GM12878 (cell line): ENCODE data around the gene THSD8. TPM values are rescaled to one million over a fixed set of nuclear protein-coding genes. Genes with fewer than 3 reads are reported as not detected.

Source experiments
- ATAC-seq: fragments of 200-7000 bp; cut with Tn5 transposase; 3 replicates; pipeline ENCODE4 v1.9.1; 2020; ENCODE audit warnings: mild to moderate bottlenecking, moderate library complexity
- BruUV-seq: library from RNA; stranded (reverse); fragments of 400-500 nt; replicated peaks from 2 replicates; lab custom pipeline; 2021; lab: Mats Ljungman, UMichigan
- CTCF ChIA-PET: fragments of 300-600 bp; sonication (Branson Sonifier 250); formaldehyde crosslinking; extraction: SDS; loops from one replicate; lab custom pipeline; 2021; ENCODE audit warnings: inconsistent platforms; lab: Yijun Ruan, JAX
- POLR2A ChIA-PET: fragments of 350-600 bp; formaldehyde crosslinking; extraction: SDS; loops from one replicate; lab custom pipeline; 2021; ENCODE audit warnings: inconsistent platforms; lab: Charles Lee
- RAD21 ChIA-PET: fragments of 300-600 bp; sonication (Branson Sonifier 250); formaldehyde crosslinking; loops from one replicate; lab custom pipeline; 2023; ENCODE audit warnings: antibody characterized with exemption; ENCODE audit not compliant: unreplicated experiment; lab: Charles Lee
- SMC1A ChIA-PET: fragments of 300-600 bp; sonication (Branson Sonifier 250); formaldehyde crosslinking; loops from one replicate; lab custom pipeline; 2023; ENCODE audit not compliant: unreplicated experiment, uncharacterized antibody; lab: Charles Lee
- DNase-seq: peaks from one replicate; pipeline ENCODE4 v3.0.0-alpha.2; 2011; ENCODE audit warnings: low read depth, low spot score
- FAIRE-seq: peaks from 3 replicates; lab custom pipeline; 2011; peaks lifted over from hg19 to GRCh38; lab: Jason Lieb, UNC
- H2AFZ ChIP-seq: 2 replicates; pipeline ENCODE4 v1.6.0; 2011; ENCODE audit warnings: low read depth, low read length, control low read depth; ENCODE audit not compliant: control insufficient read depth
- H3K27ac ChIP-seq: 2 replicates; pipeline ENCODE4 v1.5.1; 2011; ENCODE audit warnings: control low read depth; ENCODE audit not compliant: control insufficient read depth, insufficient read depth
- H3K27me3 ChIP-seq, 2 experiments: replicated peaks in 1 of 2; 2 replicates each; pipeline versions ENCODE4 v1.6.0 to v1.6.1; 2011; ENCODE audit warnings: low read length in 1 of 2; ENCODE audit not compliant: control insufficient read depth in 2 of 2, insufficient read depth in 2 of 2
- H3K36me3 ChIP-seq, 2 experiments: 2 replicates each; pipeline ENCODE4 v1.5.1; 2011; ENCODE audit warnings: low read length in 1 of 2; ENCODE audit not compliant: control insufficient read depth in 2 of 2, insufficient read depth in 2 of 2
- H3K4me1 ChIP-seq: 2 replicates; pipeline ENCODE4 v1.6.1; 2011; ENCODE audit warnings: mild to moderate bottlenecking, low read length, moderate library complexity, mixed read lengths; ENCODE audit not compliant: control insufficient read depth, insufficient read depth
- H3K4me2 ChIP-seq: 2 replicates; pipeline ENCODE4 v1.6.0; 2011; ENCODE audit warnings: control low read depth; ENCODE audit not compliant: control insufficient read depth, insufficient read depth
- H3K4me3 ChIP-seq: fragments of 200-600 bp; sonication (generic); 2 replicates; pipeline ENCODE4 v1.5.1; 2016
- H3K79me2 ChIP-seq: 2 replicates; pipeline ENCODE4 v1.6.0; 2011; ENCODE audit warnings: low read length; ENCODE audit not compliant: control insufficient read depth, insufficient read depth
- H3K9ac ChIP-seq: 2 replicates; pipeline ENCODE4 v1.8.0; 2011; ENCODE audit warnings: low read length, control low read depth, mixed read lengths; ENCODE audit not compliant: control insufficient read depth, insufficient read depth
- H3K9me3 ChIP-seq: replicated peaks from 3 replicates; pipeline ENCODE4 v1.5.1; 2011; ENCODE audit warnings: mild to moderate bottlenecking, low read length; ENCODE audit not compliant: control insufficient read depth, insufficient read depth
- H4K20me1 ChIP-seq: 2 replicates; pipeline ENCODE4 v1.6.0; 2011; ENCODE audit not compliant: control insufficient read depth, insufficient read depth
- BMI1 ChIP-seq: fragments of 450-650 bp; IDR thresholded peaks from 2 replicates; pipeline ENCODE4 v1.6.1; 2016; ENCODE audit warnings: mild to moderate bottlenecking, moderate library complexity, borderline replicate concordance
- CBX3 ChIP-seq: fragments of 200-600 bp; sonication (generic); IDR thresholded peaks from 2 replicates; pipeline ENCODE4 v1.6.1; 2016; ENCODE audit warnings: low read depth, borderline replicate concordance
- CEBPB ChIP-seq, 2 experiments: fragments of 150-350 bp in 1 of 2; IDR thresholded peaks; 2 replicates each; pipeline ENCODE4 v1.6.1; 2012 to 2014; ENCODE audit warnings: low read depth in 2 of 2, low read length in 2 of 2, borderline replicate concordance in 1 of 2, inconsistent platforms in 1 of 2
- FOS ChIP-seq: IDR thresholded peaks from 3 replicates; pipeline ENCODE4 v1.6.1; 2011; ENCODE audit warnings: borderline replicate concordance; ENCODE audit not compliant: insufficient read length; ENCODE audit errors: extremely low read depth
- KAT2A ChIP-seq: conservative IDR thresholded peaks from 2 replicates; pipeline ENCODE4 v1.6.1; 2011; ENCODE audit warnings: low read depth, low read length; ENCODE audit not compliant: control insufficient read depth
- LARP7 ChIP-seq: fragments of 450-650 bp; IDR thresholded peaks from 2 replicates; pipeline ENCODE4 v1.6.1; 2017; ENCODE audit warnings: mild to moderate bottlenecking
- SKIL ChIP-seq: fragments of 450-650 bp; IDR thresholded peaks from 2 replicates; pipeline ENCODE4 v1.6.1; 2017; ENCODE audit warnings: mild to moderate bottlenecking, low read depth, inconsistent platforms; ENCODE audit not compliant: poor library complexity, severe bottlenecking
- SPI1 ChIP-seq: IDR thresholded peaks from 2 replicates; pipeline ENCODE4 v1.6.1; 2011; ENCODE audit warnings: low read depth, mild to moderate bottlenecking, low read length, moderate library complexity, borderline replicate concordance; ENCODE audit not compliant: insufficient read depth
- STAT3 ChIP-seq: IDR thresholded peaks from 2 replicates; pipeline ENCODE4 v1.6.1; 2011; ENCODE audit warnings: low read depth, low read length, improper control_type of control experiment
- TBL1XR1 ChIP-seq: IDR thresholded peaks from 2 replicates; pipeline ENCODE4 v1.6.1; 2012; ENCODE audit warnings: low read depth, low read length, improper control_type of control experiment
- YY1 ChIP-seq: IDR thresholded peaks from 2 replicates; pipeline ENCODE4 v1.6.1; 2011; ENCODE audit warnings: low read depth, mild to moderate bottlenecking, low read length
- ZBTB33 ChIP-seq: fragments of 450-650 bp; IDR thresholded peaks from 2 replicates; pipeline ENCODE4 v1.6.1; 2017; ENCODE audit warnings: mild to moderate bottlenecking
- ZNF384 ChIP-seq: IDR thresholded peaks from 2 replicates; pipeline ENCODE4 v1.6.1; 2012; ENCODE audit warnings: low read depth, mild to moderate bottlenecking, low read length, improper control_type of control experiment, borderline replicate concordance
- WGBS: methylation state at CpG from one replicate; pipeline ENCODE4 v1.1.6; 2016; ENCODE audit warnings: low lambda C conversion rate; ENCODE audit not compliant: insufficient replicate concordance, insufficient coverage; ENCODE audit errors: missing lambda C conversion rate; 5-methylcytosine and 5-hydroxymethylcytosine counted together
- in situ Hi-C: fragments of 300-500 bp; cut with MboI; formaldehyde crosslinking; loops from 9 replicates; pipeline ENCODE4 v1.14.3; 2018; ENCODE audit warnings: mixed read lengths
- intact Hi-C: fragments of 100-400 bp; cut with micrococcal nuclease; formaldehyde crosslinking; loops from one replicate; pipeline ENCODE4 v1.14.2; 2022; ENCODE audit not compliant: unreplicated experiment
- polyA plus RNA-seq, 11 experiments: library from polyadenylated mRNA; depleted of rRNA in 4 of 11; unstranded in 6 of 11; stranded (reverse) in 5 of 11; fragments of >200 nt; fragmentation: Nextera tagmentation in 4 of 11; fragmentation: Illumina TruSeq in 1 of 11; extraction: Ambion mirVana in 4 of 11; extraction: Trizol in 1 of 11; gene quantifications; 1 replicate in 1 of 11; 2 replicates in 10 of 11; pipeline versions ENCODE4 v1.2.1 to v1.2.3, GENCODE V29; 2011 to 2016; ENCODE audit warnings: inconsistent platforms in 2 of 11, missing spikeins in 2 of 11, low read depth in 1 of 11
- total RNA-seq, 4 experiments: library from RNA; depleted of rRNA in 3 of 4; stranded (reverse); fragments of >200 nt in 3 of 4; fragmentation: Illumina TruSeq in 1 of 4; extraction: Trizol in 1 of 4; gene quantifications; 2 replicates each; pipeline versions ENCODE4 v1.2.1 to v1.2.3, GENCODE V29; 2013 to 2021
- TF ChIP-seq, protein P1 (sequence below): fragments of 450-650 bp; IDR thresholded peaks from 2 replicates; pipeline ENCODE4 v1.6.1; 2017; ENCODE audit warnings: mild to moderate bottlenecking, moderate library complexity

Gene THSD8
- total and polyA plus RNA-seq, 10 of the 15 experiments (the other 5 are each of a cell fraction or from before 2014, with no cell fraction given), result 0.24 to 32.3 (median 21.3) TPM; not detected in 2

DNA sequence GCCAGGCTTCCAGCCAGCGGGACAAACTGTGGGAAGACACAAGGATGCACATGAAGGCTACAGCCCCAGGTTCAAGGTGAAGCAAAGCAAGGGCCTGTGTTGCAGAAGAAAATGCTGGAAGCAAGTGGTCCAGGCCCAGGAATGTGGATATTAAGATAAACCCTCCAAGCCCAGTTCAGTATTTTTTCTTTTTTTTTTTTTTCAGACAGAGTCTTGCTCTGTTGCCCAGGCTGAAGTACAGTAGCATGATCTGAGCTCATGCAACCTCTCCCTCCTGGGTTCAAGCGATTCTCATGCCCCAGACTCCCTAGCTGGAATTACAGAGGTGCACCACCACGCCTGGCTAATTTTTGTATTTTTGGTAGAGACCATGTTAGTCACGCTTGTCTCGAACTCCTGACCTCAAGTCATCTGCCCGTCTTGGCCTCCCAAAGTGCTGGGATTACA is 4.7 kb upstream of the THSD8 start:
- Histone ChIP-seq H3K9ac (no peak overlapping the region), H3K4me1 (peaks cover 23% of the 10 kb centered on the region), H3K9me3 (no peaks in the 10 kb centered on the region; the same call in 2 of the 3 replicates), H3K36me3 (peaks cover 0 to 1% of the 10 kb centered on the region in 2 experiments; a peak in 2 of 4 replicates), H4K20me1 (no peaks in the 10 kb centered on the region), H3K27me3 (no peaks in the 10 kb centered on the region), H2AFZ (no peak overlapping the region), H3K27ac (no peak overlapping the region)
- ATAC-seq, result no peak
- 59% methylated on average over 6 of the region's 6 CpGs for WGBS
- intact Hi-C loops (no loop called here), in situ Hi-C loops (loop anchor here (5.0 kb wide), 1 partner anchor 35 kb away; no protein-coding TSS in a partner anchor)
- no peak for DNase-seq
- BruUV-seq, result no TSS peak
- POLR2A ChIA-PET, result interaction anchor here (1.2 to 8.2 kb wide), 2 partner anchors 18 to 63 kb away, joined by 10 to 303 read pairs; partner anchors contain the start of genes HOOK2 and TRIR
- CTCF ChIA-PET, result interaction anchor here (1.0 to 12.9 kb wide), 12 partner anchors 10 to 809 kb away, joined by 3 to 537 read pairs (median 6); partner anchors contain the start of genes DNASE2, GET3 and HOOK2
- FAIRE-seq, result no peak
- TF ChIP-seq SKIL, result no peak
- TF ChIP-seq STAT3, result no peak
- no peak for TF ChIP-seq CEBPB (IDR thresholded peaks at IDR 0.05; ENCODE audit: borderline replicate concordance in 1 of 2, low read depth in 2 of 2, low read length in 2 of 2)
- no peak for TF ChIP-seq TBL1XR1
- TF ChIP-seq, protein P1, sequence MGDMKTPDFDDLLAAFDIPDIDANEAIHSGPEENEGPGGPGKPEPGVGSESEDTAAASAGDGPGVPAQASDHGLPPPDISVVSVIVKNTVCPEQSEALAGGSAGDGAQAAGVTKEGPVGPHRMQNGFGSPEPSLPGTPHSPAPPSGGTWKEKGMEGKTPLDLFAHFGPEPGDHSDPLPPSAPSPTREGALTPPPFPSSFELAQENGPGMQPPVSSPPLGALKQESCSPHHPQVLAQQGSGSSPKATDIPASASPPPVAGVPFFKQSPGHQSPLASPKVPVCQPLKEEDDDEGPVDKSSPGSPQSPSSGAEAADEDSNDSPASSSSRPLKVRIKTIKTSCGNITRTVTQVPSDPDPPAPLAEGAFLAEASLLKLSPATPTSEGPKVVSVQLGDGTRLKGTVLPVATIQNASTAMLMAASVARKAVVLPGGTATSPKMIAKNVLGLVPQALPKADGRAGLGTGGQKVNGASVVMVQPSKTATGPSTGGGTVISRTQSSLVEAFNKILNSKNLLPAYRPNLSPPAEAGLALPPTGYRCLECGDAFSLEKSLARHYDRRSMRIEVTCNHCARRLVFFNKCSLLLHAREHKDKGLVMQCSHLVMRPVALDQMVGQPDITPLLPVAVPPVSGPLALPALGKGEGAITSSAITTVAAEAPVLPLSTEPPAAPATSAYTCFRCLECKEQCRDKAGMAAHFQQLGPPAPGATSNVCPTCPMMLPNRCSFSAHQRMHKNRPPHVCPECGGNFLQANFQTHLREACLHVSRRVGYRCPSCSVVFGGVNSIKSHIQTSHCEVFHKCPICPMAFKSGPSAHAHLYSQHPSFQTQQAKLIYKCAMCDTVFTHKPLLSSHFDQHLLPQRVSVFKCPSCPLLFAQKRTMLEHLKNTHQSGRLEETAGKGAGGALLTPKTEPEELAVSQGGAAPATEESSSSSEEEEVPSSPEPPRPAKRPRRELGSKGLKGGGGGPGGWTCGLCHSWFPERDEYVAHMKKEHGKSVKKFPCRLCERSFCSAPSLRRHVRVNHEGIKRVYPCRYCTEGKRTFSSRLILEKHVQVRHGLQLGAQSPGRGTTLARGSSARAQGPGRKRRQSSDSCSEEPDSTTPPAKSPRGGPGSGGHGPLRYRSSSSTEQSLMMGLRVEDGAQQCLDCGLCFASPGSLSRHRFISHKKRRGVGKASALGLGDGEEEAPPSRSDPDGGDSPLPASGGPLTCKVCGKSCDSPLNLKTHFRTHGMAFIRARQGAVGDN, result no peak
- TF ChIP-seq YY1, result no peak
- no peak for TF ChIP-seq FOS
- no peak for TF ChIP-seq LARP7
- TF ChIP-seq ZNF384, result no peak
- TF ChIP-seq CBX3, result no peak
- no peak for TF ChIP-seq BMI1
- no peak for TF ChIP-seq SPI1
- no peak for TF ChIP-seq KAT2A
- TF ChIP-seq ZBTB33, result no peak
- TF ChIP-seq, all 136 proteins: peak for 0
- SMC1A ChIA-PET, result interaction anchor here (0.6 to 11.5 kb wide), 8 partner anchors 17 to 999 kb away, joined by 3 to 240 read pairs (median 20); no protein-coding TSS in a partner anchor
- RAD21 ChIA-PET, result interaction anchor here (1.7 to 11.4 kb wide), 6 partner anchors 9 to 37 kb away, joined by 5 to 303 read pairs (median 20); partner anchors contain the start of genes HOOK2 and RNASEH2A
- peaks cover 28% of the 10 kb centered on the region for H3K79me2 ChIP-seq
- H3K4me3 ChIP-seq, result no peak overlapping the region
- no peak overlapping the region for H3K4me2 ChIP-seq
